ENCODE measurements around the gene AOPEP. TPM values are rescaled to one million over a fixed set of nuclear protein-coding genes. Genes with fewer than 3 reads are reported as not detected.

Gene AOPEP
- total and polyA plus RNA-seq, 2 of the 13 experiments (the other 11 are each of a cell fraction or from before 2014, with no cell fraction given) = 22.2 to 41.6 TPM

GRCh38 chr9:94976077-94976476, 249.6 kb downstream of the AOPEP start (continued):
- TF ChIP-seq PITX1 (CRISPR knock-in tag; IDR thresholded peaks at IDR 0.05) = peak; percentile 53; the same call in 1 of the 2 replicates
- 0 out of 2 replicates have a peak, but pooled peaks have one; percentile 34 for TF ChIP-seq HDAC1 (CRISPR knock-in tag; IDR thresholded peaks at IDR 0.05)
- peak; percentile 88 for TF ChIP-seq HNF4A (CRISPR knock-in tag; IDR thresholded peaks at IDR 0.05)
- TF ChIP-seq ZNF710 (CRISPR knock-in tag; IDR thresholded peaks at IDR 0.05; ENCODE audit: borderline replicate concordance) = peak; percentile 58; the same call in 1 of the 2 replicates
- TF ChIP-seq SOX13 (IDR thresholded peaks at IDR 0.05) = no peak
- TF ChIP-seq SOX13 (CRISPR knock-in tag; conservative IDR thresholded peaks at IDR 0.05 in 1 of 2, IDR thresholded peaks at IDR 0.05 in 1 of 2) = peak in 1 of 2 experiments; percentile 38; a peak in 1 of 4 replicates
- TF ChIP-seq CEBPG (CRISPR knock-in tag; IDR thresholded peaks at IDR 0.05) = 0 out of 2 replicates have a peak, but pooled peaks have one; percentile 16
- peak; percentile 47 for TF ChIP-seq SAP130 (CRISPR knock-in tag; IDR thresholded peaks at IDR 0.05; ENCODE audit: low read depth)
- no peak for TF ChIP-seq SRF (IDR thresholded peaks at IDR 0.05; ENCODE audit: low read depth, low read length)
- TF ChIP-seq ARID5B (CRISPR knock-in tag; IDR thresholded peaks at IDR 0.05) = peak; percentile 50; the same call in 1 of the 2 replicates
- TF ChIP-seq SOX6 (IDR thresholded peaks at IDR 0.05) = no peak
- TF ChIP-seq SOX6 (CRISPR knock-in tag; IDR thresholded peaks at IDR 0.05) = peak; percentile 40; the same call in 1 of the 2 replicates
- 0 out of 2 replicates have a peak, but pooled peaks have one; percentile 30 for TF ChIP-seq RXRB (CRISPR knock-in tag; IDR thresholded peaks at IDR 0.05; ENCODE audit: borderline replicate concordance)
- TF ChIP-seq ATF6 (CRISPR knock-in tag; conservative IDR thresholded peaks at IDR 0.05) = no peak
- TF ChIP-seq SOX5 (CRISPR knock-in tag; IDR thresholded peaks at IDR 0.05; ENCODE audit: borderline replicate concordance) = no peak
- peak in 1 of 2 experiments; percentile 39; a peak in 1 of 4 replicates for TF ChIP-seq POLR2A (IDR thresholded peaks at IDR 0.05; ENCODE audit: insufficient read depth in 1 of 2, low read depth in 2 of 2, low read length in 2 of 2)
- peak; percentile 70; the same call in 1 of the 2 replicates for TF ChIP-seq HINFP (CRISPR knock-in tag; IDR thresholded peaks at IDR 0.05; ENCODE audit: low read depth)
- peak; percentile 50; the same call in 1 of the 2 replicates for TF ChIP-seq IKZF5 (CRISPR knock-in tag; IDR thresholded peaks at IDR 0.05)
